Ureter (tissue), 1 donor: ENCODE data around the gene SLC1A1. TPM values are rescaled to one million over a fixed set of nuclear protein-coding genes. Genes with fewer than 3 reads are reported as not detected.

Source experiments
- DNase-seq: peaks from one replicate; pipeline ENCODE4 v3.0.0-alpha.2; 2020; ENCODE audit warnings: low spot score
- total RNA-seq: library from RNA; stranded (reverse); gene quantifications from one replicate; pipeline ENCODE4 v1.2.4, GENCODE V29; 2023
- donor health status: DM: yes; HTN: yes; CAD: no.

SLC1A1 gene
- total RNA-seq, 1 donor from 2014 or later: 5.0 TPM

DNA sequence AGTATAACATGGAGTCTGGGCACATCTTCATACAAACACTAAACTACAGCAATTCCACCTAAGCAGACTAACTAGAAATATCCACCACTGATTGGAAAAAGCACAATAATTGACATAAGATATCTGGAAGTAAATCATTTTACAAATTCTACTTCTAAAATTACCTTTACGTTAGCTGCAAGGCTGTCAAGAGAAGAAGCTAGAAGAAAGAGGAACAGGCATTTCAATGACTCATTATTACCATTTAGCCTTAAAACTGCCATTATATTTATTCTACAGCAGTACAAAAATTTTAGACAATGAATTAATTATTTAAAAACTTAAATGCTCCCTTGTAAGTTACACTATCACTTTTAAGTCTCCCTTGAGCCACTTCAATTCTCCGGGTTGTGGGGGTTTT is 128.4 kb downstream of the SLC1A1 start:
- DNase-seq: no peak

DNA sequence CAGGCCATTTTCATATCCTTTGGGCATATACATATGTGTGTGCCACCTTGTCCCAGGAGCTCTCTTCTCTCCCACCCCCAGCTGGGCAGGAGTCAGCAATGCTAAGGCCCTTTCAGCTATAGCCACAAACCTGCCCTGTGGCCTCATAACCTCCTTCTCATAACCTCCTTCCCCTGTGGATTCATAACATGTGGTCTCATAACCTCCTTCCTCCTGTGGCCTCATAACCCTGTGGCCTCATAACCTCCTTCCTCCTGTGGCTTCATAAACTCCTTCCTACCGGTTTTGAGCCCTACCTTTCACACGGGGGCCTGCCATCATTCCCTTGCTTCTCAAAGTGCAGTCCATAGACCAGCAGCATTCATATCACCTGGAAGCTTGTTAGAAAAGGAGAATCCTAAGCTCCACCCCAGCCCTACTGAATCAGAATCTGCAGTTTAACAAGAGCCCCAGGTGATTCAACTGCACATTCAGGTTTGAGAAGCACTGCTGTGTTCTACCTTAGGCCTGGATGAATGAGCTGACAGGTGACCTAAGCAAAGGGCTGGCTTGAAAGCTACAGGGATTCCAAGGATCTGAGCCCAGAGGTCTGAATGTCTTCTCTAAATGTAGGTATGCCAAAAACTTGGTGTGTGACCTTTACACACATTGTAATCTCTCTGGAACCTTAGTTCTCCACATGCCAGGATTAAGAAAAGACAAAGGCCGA is 129.9 kb downstream of the SLC1A1 start:
- no peak for DNase-seq

DNA sequence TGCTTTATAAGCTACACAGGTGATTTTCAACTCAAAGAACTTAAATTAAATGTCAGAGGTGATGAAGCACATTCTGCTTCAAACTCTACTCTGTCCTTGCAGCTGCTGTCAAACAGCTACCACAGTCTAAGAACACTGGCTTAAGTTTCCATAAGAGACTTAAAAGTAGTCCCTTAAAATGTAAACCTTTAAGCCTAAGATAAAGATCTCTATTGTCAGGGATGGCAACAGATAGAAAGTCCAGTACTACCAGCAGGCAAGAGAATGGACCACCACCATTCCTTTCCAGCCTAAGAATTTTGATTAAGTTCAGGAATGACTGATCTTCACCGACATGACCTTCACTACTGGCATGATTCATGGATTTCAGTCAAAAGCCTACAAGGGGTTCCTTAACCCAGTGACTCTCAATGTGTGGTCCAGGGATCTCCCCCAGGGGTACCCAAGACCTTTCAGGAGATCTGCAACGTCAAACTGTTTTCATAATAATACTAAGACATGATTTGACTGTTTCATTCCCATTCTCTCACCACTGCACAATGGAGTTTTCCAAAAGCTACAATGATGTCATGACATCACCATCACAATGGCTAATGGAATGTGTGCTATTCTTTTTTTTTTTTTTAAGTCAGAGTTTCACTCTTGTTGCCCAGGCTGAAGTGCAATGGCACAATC is 130.8 kb downstream of the SLC1A1 start:
- DNase-seq: no peak

- no peak for DNase-seq
Observed at GRCh38 chr9:4622016-4622415, 131.7 kb downstream of the SLC1A1 start.

DNA sequence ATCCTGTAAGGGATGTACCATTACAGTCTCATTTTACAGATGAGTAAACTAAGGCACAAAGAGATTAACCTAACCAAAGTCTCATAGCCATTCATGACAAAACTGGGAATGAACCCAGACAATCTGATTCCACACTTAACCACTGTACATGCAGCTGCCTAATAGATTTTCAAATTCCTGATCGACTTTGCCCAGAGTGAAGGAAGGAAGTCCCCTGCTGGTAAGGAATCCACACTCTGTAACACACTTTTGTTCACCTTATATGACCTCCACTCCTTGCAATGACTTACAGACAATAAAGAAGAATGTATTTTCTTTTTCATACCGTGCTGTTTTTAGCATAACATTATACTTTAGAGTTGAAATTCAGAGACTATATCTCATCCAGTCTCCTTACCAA is 140.6 kb downstream of the SLC1A1 start:
- DNase-seq: no peak

Other genes with a start within 250 kb of the SLC1A1 start
- gene GLIS3, start 190.4 kb upstream of the SLC1A1 start, total RNA-seq: 40.6 TPM
- 11.4 TPM for gene PLPP6, start 171.8 kb downstream of the SLC1A1 start, total RNA-seq
- gene SPATA6L, start 176.0 kb downstream of the SLC1A1 start, total RNA-seq: 23.1 TPM
- gene CDC37L1, start 189.1 kb downstream of the SLC1A1 start, total RNA-seq: 18.3 TPM